Fibroblast of mammary gland (primary cell): Measurements from ENCODE around the gene UCHL1.

ENCODE experiments used
- DNase-seq: peaks from one replicate; pipeline ENCODE4 v3.0.0-alpha.2; 2010; ENCODE audit warnings: low read depth
- H3K4me3 ChIP-seq: 2 replicates; pipeline ENCODE4 v1.5.1; 2011; ENCODE audit warnings: low read depth, mild to moderate bottlenecking, low read length, moderate library complexity; ENCODE audit not compliant: control insufficient read depth
- CTCF ChIP-seq: conservative IDR thresholded peaks from 2 replicates; pipeline ENCODE4 v1.5.1; 2011; ENCODE audit warnings: low read depth, low read length, inconsistent platforms; ENCODE audit not compliant: control insufficient read depth, insufficient read depth

Gene UCHL1

GRCh38 chr4:41217020-41217333 lies 39.8 kb upstream of the UCHL1 start:
- no peak for TF ChIP-seq CTCF
- H3K4me3 ChIP-seq, result peak overlapping the region; percentile 74
- no peak for DNase-seq

- no peak for DNase-seq
- no peak overlapping the region for H3K4me3 ChIP-seq
- TF ChIP-seq CTCF, result no peak
These were observed 39.4 kb upstream of the UCHL1 start for GRCh38 chr4:41217374-41217773.

- TF ChIP-seq CTCF, result no peak
- no peak for DNase-seq
- no peak overlapping the region for H3K4me3 ChIP-seq
These were observed 38.0 kb upstream of the UCHL1 start for GRCh38 chr4:41218703-41219102.

GRCh38 chr4:41219421-41219950 lies 37.2 kb upstream of the UCHL1 start:
- no peak for TF ChIP-seq CTCF
- no peak overlapping the region for H3K4me3 ChIP-seq
- no peak for DNase-seq

GRCh38 chr4:41221850-41222645 lies 34.7 kb upstream of the UCHL1 start:
- no peak for TF ChIP-seq CTCF
- no peak overlapping the region for H3K4me3 ChIP-seq
- DNase-seq, result no peak

GRCh38 chr4:41227902-41228301 lies 28.8 kb upstream of the UCHL1 start:
- H3K4me3 ChIP-seq, result no peak overlapping the region
- TF ChIP-seq CTCF, result no peak
- no peak for DNase-seq
